ENCODE results near the gene SHISA9.

Gene SHISA9

DNA sequence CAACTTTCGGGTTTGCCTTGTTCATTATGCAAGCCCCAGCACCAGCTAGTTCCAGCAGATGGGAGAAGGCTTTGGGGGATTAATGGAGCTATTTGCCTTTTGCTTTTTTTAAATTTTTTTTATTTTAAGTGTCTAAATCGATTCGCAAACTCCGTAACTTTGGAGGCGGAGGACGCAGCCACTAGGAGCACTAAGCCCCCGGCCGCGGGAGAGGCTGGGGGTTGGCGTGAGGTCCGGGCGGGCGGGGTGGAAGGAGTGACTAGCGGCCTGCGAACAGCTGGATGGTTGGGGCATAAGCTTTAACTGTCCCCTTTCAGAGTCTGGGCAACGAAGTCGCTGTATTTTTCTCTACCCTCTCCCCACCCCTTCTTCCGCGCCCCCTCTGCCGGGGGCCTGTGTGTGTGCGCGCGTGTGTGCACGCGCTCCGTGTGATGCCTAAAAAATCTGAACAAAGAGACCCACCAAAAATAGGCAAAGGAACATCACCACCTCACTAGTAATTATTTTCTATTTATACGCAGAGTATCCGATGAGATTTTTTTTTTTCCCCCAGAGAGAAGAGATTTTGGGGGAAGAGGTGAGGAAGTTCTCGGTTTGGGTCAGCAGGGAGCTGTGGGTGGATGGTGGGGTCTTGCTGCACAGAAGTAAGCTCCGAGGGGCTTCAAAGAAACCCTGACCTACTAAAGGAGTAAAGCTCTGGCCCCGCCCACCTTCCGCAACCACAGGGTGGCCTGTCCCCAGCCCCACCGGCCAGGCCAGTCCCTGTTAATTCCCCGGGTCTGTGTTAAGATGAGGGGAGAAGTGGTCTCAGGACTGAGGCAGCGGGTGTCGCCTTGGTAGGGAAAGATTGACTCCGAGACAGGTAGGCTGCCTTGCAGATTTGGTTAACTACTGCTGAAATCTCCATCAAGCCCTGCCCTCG, 2.3 kb downstream of the SHISA9 start:
- no peaks in the 10 kb centered on the region for H4K20me1 ChIP-seq (ENCODE audit: control insufficient read depth, insufficient read depth, low read depth, low read length)
- H3K4me3 ChIP-seq (ENCODE audit: low read length) = no peak overlapping the region
- no peak overlapping the region for H3K4me2 ChIP-seq (ENCODE audit: low read length)
- no peak overlapping the region for H3K27ac ChIP-seq (ENCODE audit: low read depth, low read length)
- no peaks in the 10 kb centered on the region for H3K79me2 ChIP-seq (ENCODE audit: control insufficient read depth, low read length)
- H3K9me3 ChIP-seq (ENCODE audit: control insufficient read depth, insufficient read depth, low read length) = no peaks in the 10 kb centered on the region
- H3K4me1 ChIP-seq (ENCODE audit: control insufficient read depth, low read length) = no peaks in the 10 kb centered on the region
- no peak for TF ChIP-seq EZH2phosphoT487 (IDR thresholded peaks at IDR 0.05; ENCODE audit: borderline replicate concordance, low read length)
- TF ChIP-seq, protein P1, sequence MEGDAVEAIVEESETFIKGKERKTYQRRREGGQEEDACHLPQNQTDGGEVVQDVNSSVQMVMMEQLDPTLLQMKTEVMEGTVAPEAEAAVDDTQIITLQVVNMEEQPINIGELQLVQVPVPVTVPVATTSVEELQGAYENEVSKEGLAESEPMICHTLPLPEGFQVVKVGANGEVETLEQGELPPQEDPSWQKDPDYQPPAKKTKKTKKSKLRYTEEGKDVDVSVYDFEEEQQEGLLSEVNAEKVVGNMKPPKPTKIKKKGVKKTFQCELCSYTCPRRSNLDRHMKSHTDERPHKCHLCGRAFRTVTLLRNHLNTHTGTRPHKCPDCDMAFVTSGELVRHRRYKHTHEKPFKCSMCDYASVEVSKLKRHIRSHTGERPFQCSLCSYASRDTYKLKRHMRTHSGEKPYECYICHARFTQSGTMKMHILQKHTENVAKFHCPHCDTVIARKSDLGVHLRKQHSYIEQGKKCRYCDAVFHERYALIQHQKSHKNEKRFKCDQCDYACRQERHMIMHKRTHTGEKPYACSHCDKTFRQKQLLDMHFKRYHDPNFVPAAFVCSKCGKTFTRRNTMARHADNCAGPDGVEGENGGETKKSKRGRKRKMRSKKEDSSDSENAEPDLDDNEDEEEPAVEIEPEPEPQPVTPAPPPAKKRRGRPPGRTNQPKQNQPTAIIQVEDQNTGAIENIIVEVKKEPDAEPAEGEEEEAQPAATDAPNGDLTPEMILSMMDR (IDR thresholded peaks at IDR 0.05; ENCODE audit: low read depth, low read length, poor library complexity, severe bottlenecking) = no peak
- no peaks in the 10 kb centered on the region for H3K36me3 ChIP-seq (ENCODE audit: control insufficient read depth, low read length)
- no peaks in the 10 kb centered on the region for H3K9me2 ChIP-seq (replicated peaks; ENCODE audit: control insufficient read depth, low read length)
- H3K27me3 ChIP-seq (ENCODE audit: control insufficient read depth, low read length) = no peaks in the 10 kb centered on the region; the same call in none of the 2 replicates
- no peaks in the 10 kb centered on the region for H3F3A ChIP-seq (ENCODE audit: control insufficient read depth, insufficient read depth)

GRCh38 chr16:12904329-12904671, 2.9 kb downstream of the SHISA9 start:
- Histone ChIP-seq H3K4me3 (ENCODE audit: low read length) (no peak overlapping the region), H3K27me3 (ENCODE audit: control insufficient read depth, low read length) (no peaks in the 10 kb centered on the region; the same call in none of the 2 replicates), H3F3A (ENCODE audit: control insufficient read depth, insufficient read depth) (no peaks in the 10 kb centered on the region), H3K4me1 (ENCODE audit: control insufficient read depth, low read length) (no peaks in the 10 kb centered on the region), H4K20me1 (ENCODE audit: control insufficient read depth, insufficient read depth, low read depth, low read length) (no peaks in the 10 kb centered on the region), H3K4me2 (ENCODE audit: low read length) (no peak overlapping the region), H3K9me3 (ENCODE audit: control insufficient read depth, insufficient read depth, low read length) (no peaks in the 10 kb centered on the region), H3K27ac (ENCODE audit: low read depth, low read length) (no peak overlapping the region), H3K36me3 (ENCODE audit: control insufficient read depth, low read length) (no peaks in the 10 kb centered on the region), H3K79me2 (ENCODE audit: control insufficient read depth, low read length) (no peaks in the 10 kb centered on the region), H3K9me2 (replicated peaks; ENCODE audit: control insufficient read depth, low read length) (no peaks in the 10 kb centered on the region)
- TF ChIP-seq, protein P1 (IDR thresholded peaks at IDR 0.05; ENCODE audit: low read depth, low read length, poor library complexity, severe bottlenecking) = no peak
- no peak for TF ChIP-seq EZH2phosphoT487 (IDR thresholded peaks at IDR 0.05; ENCODE audit: borderline replicate concordance, low read length)

DNA sequence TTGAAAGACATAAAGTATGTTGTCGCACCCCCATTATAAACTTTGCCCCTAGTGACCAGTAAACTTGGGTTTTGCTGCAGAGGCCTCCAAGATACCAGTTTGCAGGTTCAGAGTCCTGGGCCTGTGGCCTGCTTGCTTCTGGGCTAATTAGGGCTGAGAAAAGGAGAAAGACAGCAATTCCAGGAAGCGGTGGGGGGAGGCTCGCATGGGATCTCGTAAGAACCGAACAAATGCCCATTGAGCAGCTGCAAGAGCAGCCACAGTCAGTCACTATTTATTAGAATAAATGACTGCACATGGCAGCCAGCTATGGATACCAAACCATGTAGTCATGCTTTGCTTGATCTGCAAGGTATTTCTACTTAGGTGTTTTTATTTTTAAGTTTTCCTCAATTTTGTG, 4.9 kb downstream of the SHISA9 start:
- H3K4me1 ChIP-seq (ENCODE audit: control insufficient read depth, low read length) = no peaks in the 10 kb centered on the region
- H3F3A ChIP-seq (ENCODE audit: control insufficient read depth, insufficient read depth) = no peaks in the 10 kb centered on the region
- no peaks in the 10 kb centered on the region for H4K20me1 ChIP-seq (ENCODE audit: control insufficient read depth, insufficient read depth, low read depth, low read length)
- TF ChIP-seq EZH2phosphoT487 (IDR thresholded peaks at IDR 0.05; ENCODE audit: borderline replicate concordance, low read length) = no peak
- TF ChIP-seq, protein P1 (IDR thresholded peaks at IDR 0.05; ENCODE audit: low read depth, low read length, poor library complexity, severe bottlenecking) = no peak
- H3K9me2 ChIP-seq (replicated peaks; ENCODE audit: control insufficient read depth, low read length) = no peaks in the 10 kb centered on the region
- H3K27ac ChIP-seq (ENCODE audit: low read depth, low read length) = no peak overlapping the region
- H3K27me3 ChIP-seq (ENCODE audit: control insufficient read depth, low read length) = no peaks in the 10 kb centered on the region; the same call in 1 of the 2 replicates
- no peaks in the 10 kb centered on the region for H3K79me2 ChIP-seq (ENCODE audit: control insufficient read depth, low read length)
- H3K4me3 ChIP-seq (ENCODE audit: low read length) = no peak overlapping the region
- no peaks in the 10 kb centered on the region for H3K9me3 ChIP-seq (ENCODE audit: control insufficient read depth, insufficient read depth, low read length)
- H3K36me3 ChIP-seq (ENCODE audit: control insufficient read depth, low read length) = no peaks in the 10 kb centered on the region
- H3K4me2 ChIP-seq (ENCODE audit: low read length) = no peak overlapping the region
